ENCODE data around the gene UBN1. TPM values are rescaled to one million over a fixed set of nuclear protein-coding genes. Genes with fewer than 3 reads are reported as not detected.

The UBN1 gene
- total RNA-seq, 1 donor from 2014 or later = 23.5 TPM

DNA sequence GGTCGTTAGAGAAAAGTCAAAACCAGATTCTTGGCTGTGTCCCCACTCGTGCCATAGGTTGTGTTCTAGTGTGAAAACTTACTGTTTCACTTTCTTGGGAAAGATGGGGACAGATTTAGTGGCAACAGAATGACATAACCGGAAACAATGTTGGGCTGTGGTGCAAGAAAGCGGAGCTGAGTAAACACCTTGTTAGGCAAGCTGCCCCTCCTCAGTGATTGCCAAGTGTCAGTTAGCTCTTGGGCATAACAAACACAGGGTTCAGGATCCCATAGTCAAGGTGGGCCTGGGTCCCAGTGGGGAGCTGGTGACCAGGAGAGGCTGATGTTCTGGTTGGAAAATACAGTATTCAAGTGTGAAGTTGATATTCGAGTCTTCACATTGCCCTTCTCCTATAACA lies 15.4 kb downstream of the UBN1 start:
- DNase-seq = no peak

DNA sequence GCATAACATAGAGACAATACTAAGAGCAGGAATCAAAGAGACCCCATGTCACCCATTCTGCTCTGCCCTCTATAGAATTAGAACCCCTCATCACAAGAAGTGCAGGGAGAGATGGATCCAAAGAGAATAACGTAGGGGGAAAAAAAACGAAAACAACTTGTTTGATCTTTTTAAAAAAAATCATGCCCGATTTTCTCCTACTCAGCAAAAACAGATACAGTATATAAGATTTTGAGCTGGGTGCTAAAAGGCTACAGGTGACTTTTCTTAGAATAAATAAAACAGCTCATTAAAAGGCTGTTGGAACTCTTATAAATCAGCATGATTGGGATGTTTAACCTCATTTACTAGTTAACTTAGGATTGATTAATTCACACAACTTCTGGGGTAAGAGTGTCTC lies 17.4 kb downstream of the UBN1 start:
- DNase-seq = no peak

GRCh38 chr16:4865231-4865860 lies 18.1 kb downstream of the UBN1 start:
- no peak for DNase-seq

GRCh38 chr16:4866586-4866985 lies 19.3 kb downstream of the UBN1 start:
- DNase-seq = no peak

- no peak for DNase-seq
Observed at GRCh38 chr16:4868026-4868425, 20.7 kb downstream of the UBN1 start.

DNA sequence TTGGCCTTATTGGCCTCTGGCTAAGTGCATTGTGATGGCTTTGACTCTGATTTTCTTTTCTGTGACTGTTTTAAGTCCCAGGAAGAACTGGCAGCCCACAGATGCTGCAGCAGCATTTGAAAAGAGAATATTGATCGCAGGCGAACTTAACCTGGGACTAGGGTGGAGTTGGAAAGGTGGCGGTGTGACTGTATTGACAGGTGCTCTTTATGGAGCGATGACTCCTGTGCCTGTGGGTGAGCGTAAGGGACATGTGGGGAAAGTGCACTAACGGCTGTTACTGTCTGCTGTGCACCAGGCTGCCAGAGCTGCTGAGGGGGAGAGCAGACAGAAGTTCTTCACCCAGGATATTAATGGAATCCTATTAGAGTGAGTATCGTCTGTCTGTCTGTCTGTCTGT lies 21.3 kb downstream of the UBN1 start:
- no peak for DNase-seq

DNA sequence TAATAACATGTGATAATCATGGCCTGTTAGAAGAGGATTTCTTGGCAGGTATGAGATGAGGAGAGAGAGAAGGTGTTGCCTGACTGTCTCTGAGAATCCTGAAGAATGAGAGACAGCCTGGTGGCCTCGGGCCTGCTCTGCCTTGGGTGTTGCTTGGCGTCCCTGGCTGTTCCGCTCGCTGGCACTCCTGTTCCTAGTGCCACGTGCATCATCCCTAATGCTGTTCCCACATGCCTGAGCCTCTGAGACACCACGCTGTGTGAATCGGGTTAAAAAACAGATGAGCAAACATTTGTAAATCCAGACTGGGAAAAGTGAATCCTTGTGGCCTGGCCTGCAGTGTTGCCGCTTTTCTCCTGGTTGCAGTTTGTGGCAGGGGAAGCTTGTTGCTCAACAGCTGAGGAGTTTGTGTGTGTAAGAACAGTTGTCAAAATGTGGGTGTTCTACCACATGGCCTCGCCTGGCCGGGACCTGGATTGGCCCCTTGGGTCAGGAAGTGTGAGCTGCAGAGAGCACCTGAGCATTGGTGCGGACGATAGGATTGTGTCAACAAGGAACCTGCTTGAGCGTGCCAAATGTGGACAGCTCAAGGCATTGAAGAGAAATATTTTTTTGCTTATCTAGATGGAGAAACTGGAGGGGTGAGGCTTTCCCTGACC lies 22.0 kb downstream of the UBN1 start:
- DNase-seq = no peak

DNA sequence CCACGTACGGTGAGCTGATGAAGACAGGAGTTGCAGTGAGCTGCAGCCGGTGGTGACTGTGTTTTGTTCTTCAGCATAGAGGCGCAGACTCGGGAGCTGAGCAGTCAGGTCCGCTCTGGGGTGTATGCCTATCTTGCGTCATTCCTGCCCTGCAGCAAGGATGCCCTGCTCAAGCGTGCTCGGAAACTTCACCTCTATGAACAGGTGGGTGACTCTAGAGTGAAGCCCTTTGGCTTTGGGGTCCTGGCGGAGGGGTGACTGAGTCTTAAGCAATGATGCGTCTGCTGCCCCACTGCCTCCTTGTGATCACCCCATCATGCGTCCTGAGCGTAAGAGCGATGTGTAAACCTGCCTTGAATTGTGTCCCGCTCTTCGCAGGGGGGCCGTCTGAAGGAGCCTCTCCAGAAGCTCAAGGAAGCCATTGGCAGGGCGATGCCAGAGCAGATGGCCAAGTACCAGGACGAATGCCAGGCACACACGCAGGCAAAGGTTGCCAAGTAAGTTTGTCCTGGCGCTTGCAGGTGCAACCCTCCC lies 22.9 kb downstream of the UBN1 start:
- DNase-seq = no peak

DNA sequence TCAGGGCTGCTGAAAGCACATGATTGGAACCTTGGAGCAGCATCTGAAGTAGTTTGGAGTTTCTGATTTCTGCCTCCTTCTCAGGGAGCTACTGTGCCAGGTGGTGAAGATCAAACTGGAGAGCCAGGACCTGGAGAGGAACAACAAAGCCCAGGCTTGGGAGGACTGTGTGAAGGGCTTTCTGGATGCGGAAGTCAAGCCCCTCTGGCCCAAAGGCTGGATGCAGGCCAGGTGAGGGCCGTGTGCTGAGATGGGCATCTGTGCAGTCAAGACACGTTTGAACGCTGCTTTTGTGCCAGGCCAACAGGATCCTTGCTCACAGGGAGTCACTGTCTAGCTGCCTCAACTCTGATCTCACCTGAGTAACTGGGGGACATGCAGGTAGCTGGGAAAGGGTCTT lies 23.8 kb downstream of the UBN1 start:
- no peak for DNase-seq

DNA sequence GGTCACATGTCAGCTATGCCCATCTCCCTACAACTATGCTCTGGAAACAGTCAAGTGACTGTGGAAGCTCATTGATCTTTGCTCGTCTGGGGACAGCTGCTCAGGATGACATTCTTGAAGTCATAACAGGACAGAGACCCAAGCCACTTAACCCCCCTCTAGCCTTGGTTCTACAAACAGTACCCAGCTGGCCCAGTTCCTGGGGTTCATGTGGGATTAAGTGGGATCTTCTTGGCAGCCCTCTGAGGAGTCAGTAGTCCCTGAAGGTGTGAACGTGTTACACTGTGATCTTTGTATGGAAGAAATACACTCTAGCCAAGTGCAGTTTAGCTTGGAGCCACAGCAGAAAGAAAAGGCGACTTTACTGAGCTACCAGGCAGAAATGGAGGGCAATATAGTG lies 25.8 kb downstream of the UBN1 start:
- no peak for DNase-seq

- DNase-seq = no peak
Observed at GRCh38 chr16:4874666-4875065, 27.4 kb downstream of the UBN1 start.

- DNase-seq = no peak
Observed at GRCh38 chr16:4876646-4877379, 29.5 kb downstream of the UBN1 start.

DNA sequence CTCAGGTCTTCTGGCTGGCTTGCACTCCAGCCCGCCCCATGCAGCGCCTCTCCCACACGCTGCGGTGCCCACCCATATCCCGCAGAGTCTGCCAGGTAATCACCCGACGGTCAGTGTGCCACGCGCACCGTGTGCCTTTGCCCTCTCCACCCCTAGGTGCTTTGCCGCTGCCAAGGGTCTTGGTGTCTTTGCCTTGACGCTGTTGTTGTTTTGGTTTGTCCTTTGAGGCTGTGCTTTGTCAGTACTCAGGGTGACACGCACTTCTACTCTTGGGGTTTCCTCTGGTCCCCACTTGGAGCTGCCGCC lies 30.1 kb downstream of the UBN1 start:
- no peak for DNase-seq

- no peak for DNase-seq
Observed at GRCh38 chr16:4879049-4879448, 31.8 kb downstream of the UBN1 start.

- DNase-seq = no peak
Observed at GRCh38 chr16:4880006-4880580, 32.8 kb downstream of the UBN1 start.

DNA sequence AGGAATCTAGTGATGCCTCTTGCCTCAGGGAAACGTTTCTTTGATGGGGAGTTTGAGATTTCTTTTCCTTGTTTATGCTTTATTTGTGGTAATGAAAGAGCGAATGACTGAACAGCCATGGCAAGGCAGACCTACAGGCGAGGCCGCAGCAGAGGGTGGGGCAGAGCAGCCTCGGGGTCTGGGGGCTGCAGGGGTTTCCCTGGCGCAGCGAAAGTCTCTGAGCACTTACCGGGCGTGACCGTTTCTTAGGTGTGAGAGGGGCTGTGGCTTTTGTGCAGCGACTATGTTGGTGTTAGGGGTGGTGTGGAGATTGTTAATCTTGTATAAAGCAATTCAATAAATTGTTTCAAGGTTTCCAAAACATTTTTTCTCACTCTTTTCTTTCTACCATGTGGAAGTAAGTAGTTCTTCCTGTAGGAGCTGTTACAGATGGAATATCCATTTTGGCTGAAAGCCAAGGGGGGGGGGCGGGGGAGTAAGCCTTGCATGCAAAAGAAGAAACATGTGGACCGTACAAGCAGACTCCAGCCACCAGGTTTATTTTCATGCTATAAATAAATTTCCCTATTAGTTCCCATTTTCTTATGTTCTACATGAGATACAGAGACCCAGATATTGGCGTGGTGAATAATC lies 34.8 kb downstream of the UBN1 start:
- DNase-seq = peak; percentile 11

DNA sequence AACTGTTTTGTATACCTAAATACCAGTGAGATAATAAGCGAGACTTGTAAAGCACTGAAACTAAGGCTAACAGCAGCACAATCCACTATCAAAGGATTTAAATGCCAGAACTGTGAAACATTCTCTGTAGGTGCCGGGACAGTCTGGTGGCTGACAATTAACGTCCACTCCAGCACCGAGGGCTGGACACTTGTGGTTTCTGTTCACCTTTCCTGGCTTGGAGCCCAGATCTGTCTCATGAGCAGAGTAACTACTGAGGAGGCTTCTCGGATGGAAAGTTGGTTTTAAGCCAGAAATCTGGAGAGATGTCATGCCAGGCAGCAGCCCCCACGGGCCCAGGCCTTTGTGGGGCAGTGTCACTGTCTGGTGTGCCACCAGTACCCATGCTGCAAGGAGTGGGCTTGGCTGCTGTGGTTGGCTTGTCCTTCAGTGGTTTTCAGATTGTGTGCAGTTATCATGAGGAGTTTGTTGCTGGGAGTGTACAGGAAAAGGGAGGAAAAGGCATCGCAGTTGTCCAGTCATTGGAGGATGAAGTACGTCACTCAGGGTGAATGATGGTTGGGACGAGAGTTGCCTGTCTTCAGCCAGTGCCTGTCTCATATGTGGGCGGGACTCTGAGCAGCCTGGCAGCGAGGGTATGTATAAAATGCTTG lies 35.5 kb downstream of the UBN1 start:
- no peak for DNase-seq

GRCh38 chr16:4883501-4883900 lies 36.2 kb downstream of the UBN1 start:
- DNase-seq = no peak

DNA sequence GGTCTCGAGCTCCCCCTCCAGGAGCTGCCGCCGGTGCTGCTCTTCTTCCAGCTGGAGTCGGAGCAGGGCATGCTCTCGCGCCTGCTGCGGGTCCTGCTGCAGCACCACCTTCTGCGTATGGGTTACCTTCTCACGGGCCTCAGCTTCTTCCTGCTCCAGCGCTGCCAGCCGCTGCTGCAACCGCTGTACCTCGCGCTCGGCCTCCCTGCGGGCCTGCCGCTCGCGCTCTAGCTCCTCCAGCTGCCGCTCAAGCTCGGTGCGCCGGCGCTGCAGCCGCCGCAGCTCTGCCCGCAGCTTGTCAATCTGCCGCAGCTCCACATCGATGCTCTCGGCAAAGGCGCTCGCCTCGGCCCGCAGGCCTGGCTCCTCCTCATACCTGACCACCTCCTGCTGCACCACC lies 36.9 kb downstream of the UBN1 start:
- DNase-seq = no peak

DNA sequence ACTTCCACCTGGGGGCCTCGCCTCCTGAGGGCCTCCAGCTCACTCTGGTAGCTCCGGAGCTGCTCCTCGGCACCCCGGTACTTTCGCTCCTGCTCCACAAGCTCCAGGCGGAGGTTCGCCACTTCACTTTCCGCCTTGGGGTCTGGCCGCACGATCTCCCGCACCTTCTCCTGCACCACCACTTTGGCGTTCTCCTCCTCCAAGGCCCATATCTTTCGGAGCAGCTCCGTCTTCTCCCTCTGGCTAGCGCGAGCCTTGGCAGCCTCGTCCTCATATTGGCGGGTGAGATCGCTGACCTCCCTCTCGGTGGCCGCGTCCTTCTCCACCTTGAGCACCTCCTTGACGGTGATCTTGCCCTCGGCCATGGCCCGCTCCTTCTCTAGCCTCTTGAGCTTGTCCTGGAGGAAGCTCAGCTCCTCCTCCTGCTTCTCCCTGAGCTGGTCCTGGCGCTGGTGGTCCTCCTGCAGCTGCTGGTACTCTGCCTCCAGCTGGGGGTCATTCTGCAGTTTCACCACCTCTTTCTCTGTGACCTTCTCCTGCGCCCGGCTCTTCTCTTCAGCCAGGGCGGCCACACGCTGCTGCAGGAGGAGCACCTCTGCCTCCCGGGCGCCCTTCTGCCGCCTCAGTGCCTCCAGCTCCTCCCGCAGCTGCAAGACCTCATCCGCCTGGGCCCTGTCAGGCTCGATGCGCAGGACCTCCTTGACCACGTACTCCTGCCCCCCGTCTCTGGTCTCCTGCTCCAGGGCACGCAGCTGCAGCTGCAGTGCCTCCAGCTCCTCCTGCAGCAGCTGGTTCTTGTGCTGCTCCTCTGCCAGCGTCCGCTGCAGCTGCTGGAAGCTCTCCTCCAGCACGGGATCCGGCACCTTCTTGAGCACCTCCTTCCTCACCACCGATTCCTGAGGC lies 37.9 kb downstream of the UBN1 start:
- DNase-seq = no peak

DNA sequence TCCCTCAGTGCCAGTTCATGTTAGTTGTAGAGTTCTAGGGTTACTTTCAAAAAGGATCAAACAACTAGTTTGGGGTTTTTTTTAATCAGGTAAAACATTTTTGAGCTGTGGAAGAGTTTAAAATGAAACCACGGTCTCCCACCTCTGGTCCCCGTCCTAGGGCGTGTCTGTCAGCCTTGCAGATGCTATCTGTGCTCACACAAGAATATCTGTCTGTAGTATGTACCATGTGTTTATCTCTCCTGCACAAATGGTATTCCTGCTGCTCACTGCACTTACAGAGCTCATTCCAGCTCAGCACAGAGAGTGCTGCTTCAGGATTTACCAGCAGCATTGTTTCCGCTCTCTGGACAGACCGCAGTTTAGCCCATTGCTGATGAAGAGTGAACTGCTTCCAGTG lies 38.9 kb downstream of the UBN1 start:
- DNase-seq = no peak

All from skin of body (tissue), 2 donors.